Measurements from ENCODE around the gene UBE2K. TPM values are rescaled to one million over a fixed set of nuclear protein-coding genes. Genes with fewer than 3 reads are reported as not detected.

The UBE2K gene
- polyA plus RNA-seq, 3 donors = 24.2 to 66.8 (median 50.0) TPM

DNA sequence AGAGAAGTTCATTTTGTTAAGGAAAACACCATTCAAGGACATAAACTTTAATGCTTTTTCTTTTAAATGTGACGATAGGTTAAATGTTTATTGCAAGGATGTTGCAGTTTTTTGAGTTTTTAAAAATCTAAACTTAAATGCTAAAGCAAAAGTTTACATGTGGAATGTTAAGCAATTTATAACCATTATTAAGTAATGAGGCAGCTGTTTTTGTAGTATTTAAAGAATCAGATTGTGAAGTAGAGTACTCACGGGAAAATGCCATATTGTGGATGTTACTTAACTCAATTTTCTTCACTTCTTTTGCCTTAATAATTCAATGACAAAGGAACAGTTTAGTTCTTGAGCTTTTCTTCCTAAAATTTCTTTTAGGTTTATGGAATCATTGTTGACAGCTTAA lies 43.5 kb downstream of the UBE2K start:
- no CpG with 5 or more reads among the region's 2 CpGs for WGBS (ENCODE audit: insufficient coverage)
- no peak overlapping the region for H3K27ac ChIP-seq (ENCODE audit: low read depth in 1 of 2, low read length in 2 of 2)
- Mint-ChIP-seq H3K4me3 (no peak overlapping the region), H3K27me3 (ENCODE audit: low read depth in 3 of 3) (no peaks in the 10 kb centered on the region), H3K4me1 (peaks cover 6% of the 10 kb centered on the region), H3K9me3 (peaks cover 0 to 2% (median 0%) of the 10 kb centered on the region in 7 donors), H3K27ac (no peak overlapping the region), H3K36me3 (peaks cover 27 to 44% of the 10 kb centered on the region in 2 donors)
- no peak overlapping the region for H2AFZ ChIP-seq (ENCODE audit: insufficient read depth, low read depth, low read length, poor library complexity, severe bottlenecking)
- TF ChIP-seq, protein P1, sequence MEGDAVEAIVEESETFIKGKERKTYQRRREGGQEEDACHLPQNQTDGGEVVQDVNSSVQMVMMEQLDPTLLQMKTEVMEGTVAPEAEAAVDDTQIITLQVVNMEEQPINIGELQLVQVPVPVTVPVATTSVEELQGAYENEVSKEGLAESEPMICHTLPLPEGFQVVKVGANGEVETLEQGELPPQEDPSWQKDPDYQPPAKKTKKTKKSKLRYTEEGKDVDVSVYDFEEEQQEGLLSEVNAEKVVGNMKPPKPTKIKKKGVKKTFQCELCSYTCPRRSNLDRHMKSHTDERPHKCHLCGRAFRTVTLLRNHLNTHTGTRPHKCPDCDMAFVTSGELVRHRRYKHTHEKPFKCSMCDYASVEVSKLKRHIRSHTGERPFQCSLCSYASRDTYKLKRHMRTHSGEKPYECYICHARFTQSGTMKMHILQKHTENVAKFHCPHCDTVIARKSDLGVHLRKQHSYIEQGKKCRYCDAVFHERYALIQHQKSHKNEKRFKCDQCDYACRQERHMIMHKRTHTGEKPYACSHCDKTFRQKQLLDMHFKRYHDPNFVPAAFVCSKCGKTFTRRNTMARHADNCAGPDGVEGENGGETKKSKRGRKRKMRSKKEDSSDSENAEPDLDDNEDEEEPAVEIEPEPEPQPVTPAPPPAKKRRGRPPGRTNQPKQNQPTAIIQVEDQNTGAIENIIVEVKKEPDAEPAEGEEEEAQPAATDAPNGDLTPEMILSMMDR (IDR thresholded peaks at IDR 0.05) = no peak
- H3K4me2 ChIP-seq (replicated peaks; ENCODE audit: extremely low read depth, low read length, poor library complexity, severe bottlenecking) = no peak overlapping the region
- no peak for DNase-seq
- no peak overlapping the region for H3K4me3 ChIP-seq (replicated peaks in 1 of 3; ENCODE audit: low read depth in 2 of 3, low read length in 3 of 3)
- H3K27me3 ChIP-seq (ENCODE audit: control insufficient read depth in 2 of 2, insufficient read depth in 2 of 2, low read length in 2 of 2) = no peaks in the 10 kb centered on the region
- H3K9me3 ChIP-seq (replicated peaks in 1 of 2; ENCODE audit: control insufficient read depth in 1 of 2, insufficient read depth in 1 of 2, low read length in 2 of 2) = no peaks in the 10 kb centered on the region
- H3K79me2 ChIP-seq (ENCODE audit: insufficient read depth, low read length) = peaks cover 63% of the 10 kb centered on the region
- intact Hi-C loops (cut with micrococcal nuclease) = no loop called here
- H3K36me3 ChIP-seq (replicated peaks in 1 of 2; ENCODE audit: control insufficient read depth in 1 of 2, insufficient read depth in 2 of 2, low read length in 2 of 2) = peaks cover 30 to 57% of the 10 kb centered on the region in 2 donors
- H3K4me1 ChIP-seq (ENCODE audit: control insufficient read depth in 1 of 2, insufficient read depth in 2 of 2, low read length in 2 of 2) = peaks cover 0 to 3% of the 10 kb centered on the region in 2 donors
- peaks cover 64% of the 10 kb centered on the region for H4K20me1 ChIP-seq (ENCODE audit: insufficient read depth, low read length)
- no peak overlapping the region for H3K9ac ChIP-seq (ENCODE audit: insufficient read depth, low read length, poor library complexity, severe bottlenecking)

DNA sequence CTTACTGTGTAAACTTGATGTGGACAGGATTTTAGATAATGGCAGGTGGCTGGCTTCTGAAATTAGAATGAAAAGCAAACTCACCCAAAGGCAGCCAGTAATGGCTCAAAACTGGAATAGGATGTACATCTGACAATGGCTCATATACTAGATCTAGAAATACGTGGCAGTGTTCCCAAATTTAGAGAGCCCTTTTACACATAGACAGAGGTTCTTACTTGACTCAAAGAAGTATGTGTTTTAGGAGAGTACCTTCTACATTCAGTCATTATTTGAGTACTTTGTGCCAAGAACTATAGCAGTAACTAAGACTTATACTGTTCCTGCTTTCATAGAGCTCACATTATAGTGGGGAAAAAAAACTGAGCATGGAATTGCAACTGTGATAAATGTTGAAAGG lies 48.0 kb downstream of the UBE2K start:
- Histone ChIP-seq H3K27ac (ENCODE audit: low read depth in 1 of 2, low read length in 2 of 2) (peak overlapping the region in 1 of 2 donors; percentile 22), H3K79me2 (ENCODE audit: insufficient read depth, low read length) (peaks cover 42% of the 10 kb centered on the region), H4K20me1 (ENCODE audit: insufficient read depth, low read length) (peaks cover 52% of the 10 kb centered on the region), H2AFZ (ENCODE audit: insufficient read depth, low read depth, low read length, poor library complexity, severe bottlenecking) (no peak overlapping the region), H3K4me3 (replicated peaks in 1 of 3; ENCODE audit: low read depth in 2 of 3, low read length in 3 of 3) (no peak overlapping the region), H3K27me3 (ENCODE audit: control insufficient read depth in 2 of 2, insufficient read depth in 2 of 2, low read length in 2 of 2) (no peaks in the 10 kb centered on the region), H3K4me1 (ENCODE audit: control insufficient read depth in 1 of 2, insufficient read depth in 2 of 2, low read length in 2 of 2) (peaks cover 0 to 2% of the 10 kb centered on the region in 2 donors), H3K9ac (ENCODE audit: insufficient read depth, low read length, poor library complexity, severe bottlenecking) (no peak overlapping the region), H3K9me3 (replicated peaks in 1 of 2; ENCODE audit: control insufficient read depth in 1 of 2, insufficient read depth in 1 of 2, low read length in 2 of 2) (no peaks in the 10 kb centered on the region), H3K36me3 (replicated peaks in 1 of 2; ENCODE audit: control insufficient read depth in 1 of 2, insufficient read depth in 2 of 2, low read length in 2 of 2) (peaks cover 38 to 74% of the 10 kb centered on the region in 2 donors), H3K4me2 (replicated peaks; ENCODE audit: extremely low read depth, low read length, poor library complexity, severe bottlenecking) (no peak overlapping the region)
- Mint-ChIP-seq H3K36me3 (peaks cover 38 to 54% of the 10 kb centered on the region in 2 donors), H3K9me3 (no peaks in the 10 kb centered on the region), H3K4me3 (no peak overlapping the region), H3K27ac (no peak overlapping the region), H3K4me1 (peaks cover 5% of the 10 kb centered on the region), H3K27me3 (ENCODE audit: low read depth in 3 of 3) (peaks cover 0 to 1% (median 0%) of the 10 kb centered on the region in 3 donors)
- WGBS (ENCODE audit: insufficient coverage) = no CpG with 5 or more reads among the region's 1 CpG
- TF ChIP-seq, protein P1 (IDR thresholded peaks at IDR 0.05) = no peak
- intact Hi-C loops (cut with micrococcal nuclease) = no loop called here
- no peak for DNase-seq
